ENCODE results near the gene GNAS-AS1.
"Not testable (repeated sequence)": the region's sequence is repeated elsewhere in the genome, so short reads cannot be mapped to it uniquely, and the experiment has no call there.

The GNAS-AS1 gene

GRCh38 chr20:58833921-58834320 is 16.8 kb downstream of the GNAS-AS1 start:
- Histone ChIP-seq H3K27ac (ENCODE audit: low read length, poor library complexity, severe bottlenecking) (no peak overlapping the region), H3K23ac (ENCODE audit: low read length in 2 of 2) (no peak overlapping the region), H4K8ac (ENCODE audit: low read length) (no peak overlapping the region), H2BK120ac (ENCODE audit: low read depth, low read length) (no peak overlapping the region), H3K79me1 (replicated peaks; ENCODE audit: low read length, poor library complexity, severe bottlenecking) (peaks cover 6% of the 10 kb centered on the region), H3K4me2 (ENCODE audit: low read length, poor library complexity, severe bottlenecking) (no peak overlapping the region), H2BK12ac (ENCODE audit: low read length in 2 of 2) (no peak overlapping the region), H2BK5ac (ENCODE audit: low read depth, low read length, poor library complexity, severe bottlenecking) (no peak overlapping the region), H3K9me3 (ENCODE audit: control insufficient read depth, low read length) (no peaks in the 10 kb centered on the region), H3K14ac (ENCODE audit: low read length in 2 of 2) (no peak overlapping the region), H2AFZ (ENCODE audit: low read depth, low read length) (no peak overlapping the region), H3K4ac (ENCODE audit: low read depth in 1 of 2, low read length in 2 of 2) (no peak overlapping the region), H4K91ac (ENCODE audit: low read length) (no peak overlapping the region), H2BK15ac (ENCODE audit: low read depth, poor library complexity, severe bottlenecking) (no peak overlapping the region), H3K27me3 (ENCODE audit: control insufficient read depth in 1 of 2, insufficient read depth in 1 of 2, low read length in 2 of 2) (peaks cover 11% of the 10 kb centered on the region in 2 experiments), H3K4me3 (ENCODE audit: insufficient read depth in 1 of 2, low read depth in 1 of 2, low read length in 2 of 2) (no peak overlapping the region), H3K4me1 (ENCODE audit: control insufficient read depth, insufficient read depth, low read depth, low read length) (peaks cover 6% of the 10 kb centered on the region), H3K36me3 (ENCODE audit: control insufficient read depth in 1 of 2, insufficient read depth in 2 of 2, low read depth in 1 of 2, low read length in 2 of 2) (peaks cover 0 to 7% of the 10 kb centered on the region in 2 experiments), H2AK5ac (ENCODE audit: low read length, severe bottlenecking) (no peak overlapping the region), H3K9ac (ENCODE audit: low read length) (no peak overlapping the region), H3K18ac (ENCODE audit: low read depth in 1 of 2, low read length in 2 of 2) (no peak overlapping the region)
- 88% methylated on average over 10 of the region's 10 CpGs for WGBS
- peak; percentile 13 for DNase-seq

DNA sequence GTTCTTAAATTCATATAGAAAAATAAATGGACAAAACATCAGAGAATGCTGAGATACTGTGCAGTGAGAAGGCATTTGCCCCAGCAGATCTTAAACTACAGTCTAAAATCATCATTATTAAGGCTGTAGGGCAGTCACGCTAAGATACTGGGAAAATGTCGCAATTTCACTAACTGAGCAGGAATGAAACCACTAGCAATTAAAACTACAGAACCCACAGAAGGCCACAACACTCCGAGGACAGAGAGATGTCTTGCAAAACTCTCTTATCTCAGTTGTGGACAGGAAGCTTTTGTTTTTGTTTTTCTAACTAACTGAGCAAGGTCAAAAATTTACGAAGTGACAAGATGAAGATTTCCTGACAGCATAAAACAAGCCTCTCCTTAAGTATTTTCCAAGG is 18.2 kb downstream of the GNAS-AS1 start:
- H2BK15ac ChIP-seq (ENCODE audit: low read depth, poor library complexity, severe bottlenecking) = no peak overlapping the region
- H4K91ac ChIP-seq (ENCODE audit: low read length) = no peak overlapping the region
- WGBS = 49% methylated on average over 4 of the region's 4 CpGs

DNA sequence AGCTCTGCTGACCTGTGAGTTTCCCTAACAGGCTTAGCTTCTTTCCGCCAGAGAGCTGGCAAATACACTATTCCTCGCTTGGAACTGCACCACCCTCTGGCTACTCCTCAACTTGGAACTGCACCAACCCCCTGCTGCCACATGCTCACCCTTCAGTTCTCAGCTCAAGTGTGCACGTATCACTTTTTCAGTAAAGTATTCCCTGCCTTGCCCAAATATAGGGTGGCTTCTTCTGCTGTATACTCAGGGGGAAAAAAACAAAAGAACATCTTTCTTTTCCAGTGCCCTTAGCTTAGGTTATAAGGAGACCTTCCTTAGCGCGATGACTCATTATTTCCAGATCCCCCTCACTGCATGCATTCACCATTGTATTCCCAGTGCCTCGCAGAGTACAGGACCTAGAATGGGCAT is 21.2 kb downstream of the GNAS-AS1 start:
- Histone ChIP-seq H2AK5ac (ENCODE audit: low read length, severe bottlenecking) (no peak overlapping the region), H3K23ac (ENCODE audit: low read length in 2 of 2) (no peak overlapping the region), H3K36me3 (ENCODE audit: control insufficient read depth in 1 of 2, insufficient read depth in 2 of 2, low read depth in 1 of 2, low read length in 2 of 2) (peaks cover 0 to 13% of the 10 kb centered on the region in 2 experiments), H3K14ac (ENCODE audit: low read length in 2 of 2) (no peak overlapping the region), H3K4me2 (ENCODE audit: low read length, poor library complexity, severe bottlenecking) (no peak overlapping the region), H4K8ac (ENCODE audit: low read length) (no peak overlapping the region), H2BK12ac (ENCODE audit: low read length in 2 of 2) (no peak overlapping the region), H3K4ac (ENCODE audit: low read depth in 1 of 2, low read length in 2 of 2) (no peak overlapping the region), H3K18ac (ENCODE audit: low read depth in 1 of 2, low read length in 2 of 2) (no peak overlapping the region), H2BK120ac (ENCODE audit: low read depth, low read length) (no peak overlapping the region), H2BK5ac (ENCODE audit: low read depth, low read length, poor library complexity, severe bottlenecking) (no peak overlapping the region), H2AFZ (ENCODE audit: low read depth, low read length) (no peak overlapping the region), H3K4me1 (ENCODE audit: control insufficient read depth, insufficient read depth, low read depth, low read length) (peaks cover 6% of the 10 kb centered on the region), H3K27ac (ENCODE audit: low read length, poor library complexity, severe bottlenecking) (no peak overlapping the region), H3K79me1 (replicated peaks; ENCODE audit: low read length, poor library complexity, severe bottlenecking) (peaks cover 5% of the 10 kb centered on the region), H3K27me3 (ENCODE audit: control insufficient read depth in 1 of 2, insufficient read depth in 1 of 2, low read length in 2 of 2) (peaks cover 0 to 7% of the 10 kb centered on the region in 2 experiments), H3K9me3 (ENCODE audit: control insufficient read depth, low read length) (no peaks in the 10 kb centered on the region), H4K91ac (ENCODE audit: low read length) (no peak overlapping the region), H2BK15ac (ENCODE audit: low read depth, poor library complexity, severe bottlenecking) (no peak overlapping the region), H3K4me3 (ENCODE audit: insufficient read depth in 1 of 2, low read depth in 1 of 2, low read length in 2 of 2) (no peak overlapping the region), H3K9ac (ENCODE audit: low read length) (no peak overlapping the region)
- WGBS = 81% methylated on average over 6 of the region's 6 CpGs
- no peak for DNase-seq

More for the DNA sequence above, 18.2 kb downstream of the GNAS-AS1 start:
- Histone ChIP-seq H2AFZ (ENCODE audit: low read depth, low read length) (no peak overlapping the region), H3K36me3 (ENCODE audit: control insufficient read depth in 1 of 2, insufficient read depth in 2 of 2, low read depth in 1 of 2, low read length in 2 of 2) (peaks cover 0 to 7% of the 10 kb centered on the region in 2 experiments), H3K9me3 (ENCODE audit: control insufficient read depth, low read length) (no peaks in the 10 kb centered on the region), H4K8ac (ENCODE audit: low read length) (no peak overlapping the region), H2BK5ac (ENCODE audit: low read depth, low read length, poor library complexity, severe bottlenecking) (no peak overlapping the region), H3K4me1 (ENCODE audit: control insufficient read depth, insufficient read depth, low read depth, low read length) (peaks cover 6% of the 10 kb centered on the region), H3K79me1 (replicated peaks; ENCODE audit: low read length, poor library complexity, severe bottlenecking) (peaks cover 4% of the 10 kb centered on the region), H2BK12ac (ENCODE audit: low read length in 2 of 2) (no peak overlapping the region), H3K14ac (ENCODE audit: low read length in 2 of 2) (no peak overlapping the region), H2BK120ac (ENCODE audit: low read depth, low read length) (no peak overlapping the region), H3K23ac (ENCODE audit: low read length in 2 of 2) (no peak overlapping the region), H3K27ac (ENCODE audit: low read length, poor library complexity, severe bottlenecking) (no peak overlapping the region), H3K9ac (ENCODE audit: low read length) (no peak overlapping the region), H3K4me3 (ENCODE audit: insufficient read depth in 1 of 2, low read depth in 1 of 2, low read length in 2 of 2) (no peak overlapping the region), H3K4me2 (ENCODE audit: low read length, poor library complexity, severe bottlenecking) (no peak overlapping the region), H2AK5ac (ENCODE audit: low read length, severe bottlenecking) (no peak overlapping the region), H3K18ac (ENCODE audit: low read depth in 1 of 2, low read length in 2 of 2) (no peak overlapping the region), H3K27me3 (ENCODE audit: control insufficient read depth in 1 of 2, insufficient read depth in 1 of 2, low read length in 2 of 2) (peaks cover under 1 to 7% of the 10 kb centered on the region in 2 experiments), H3K4ac (ENCODE audit: low read depth in 1 of 2, low read length in 2 of 2) (no peak overlapping the region)
- DNase-seq = peak; percentile 57

- whole genome bisulfite sequencing = 84% methylated on average over 4 of the region's 5 CpGs
- H3K18ac ChIP-seq (ENCODE audit: low read depth in 1 of 2, low read length in 2 of 2); H3K36me3 ChIP-seq (ENCODE audit: control insufficient read depth in 1 of 2, insufficient read depth in 2 of 2, low read depth in 1 of 2, low read length in 2 of 2): not testable (repeated sequence)
These were observed 21.9 kb downstream of the GNAS-AS1 start for GRCh38 chr20:58828804-58829203.

More at GRCh38 chr20:58828804-58829203, 21.9 kb downstream of the GNAS-AS1 start:
- H3K9ac ChIP-seq (ENCODE audit: low read length); H3K9me3 ChIP-seq (ENCODE audit: control insufficient read depth, low read length); H3K4me3 ChIP-seq (ENCODE audit: insufficient read depth in 1 of 2, low read depth in 1 of 2, low read length in 2 of 2); H3K79me1 ChIP-seq (replicated peaks; ENCODE audit: low read length, poor library complexity, severe bottlenecking); DNase-seq; H2BK120ac ChIP-seq (ENCODE audit: low read depth, low read length); H3K14ac ChIP-seq (ENCODE audit: low read length in 2 of 2); H2BK5ac ChIP-seq (ENCODE audit: low read depth, low read length, poor library complexity, severe bottlenecking); H2AK5ac ChIP-seq (ENCODE audit: low read length, severe bottlenecking); H3K23ac ChIP-seq (ENCODE audit: low read length in 2 of 2); H3K4me2 ChIP-seq (ENCODE audit: low read length, poor library complexity, severe bottlenecking); H3K27ac ChIP-seq (ENCODE audit: low read length, poor library complexity, severe bottlenecking); H3K27me3 ChIP-seq (ENCODE audit: control insufficient read depth in 1 of 2, insufficient read depth in 1 of 2, low read length in 2 of 2); H2BK15ac ChIP-seq (ENCODE audit: low read depth, poor library complexity, severe bottlenecking); H3K4me1 ChIP-seq (ENCODE audit: control insufficient read depth, insufficient read depth, low read depth, low read length); H4K8ac ChIP-seq (ENCODE audit: low read length); H2AFZ ChIP-seq (ENCODE audit: low read depth, low read length); H3K4ac ChIP-seq (ENCODE audit: low read depth in 1 of 2, low read length in 2 of 2); H2BK12ac ChIP-seq (ENCODE audit: low read length in 2 of 2); H4K91ac ChIP-seq (ENCODE audit: low read length): not testable (repeated sequence)
